Heart left ventricle (tissue), 13 donors: ENCODE results near the gene ROR1.

Experiments used
- POLR2A ChIP-seq, 2 donors: fragments of 450-650 bp; IDR thresholded peaks; one replicate each; pipeline ENCODE4 v1.6.1; 2017; ENCODE audit warnings: antibody characterized with exemption in 2 of 2, mild to moderate bottlenecking in 2 of 2, moderate library complexity in 2 of 2
- TF ChIP-seq, protein P1 (sequence below), 12 donors: fragments of 200-600 bp; sonication (generic) in 4 of 12; IDR thresholded peaks; one replicate each; pipeline versions ENCODE4 v1.5.0 to v1.8.0; 2018 to 2022; ENCODE audit warnings: antibody characterized with exemption in 12 of 12, mild to moderate bottlenecking in 5 of 12
- donor health status: ischemic (EF 13 %, LVEDD 7.1; RV severe dilation, severe dysfunction).
- donor health status: DM: no; HTN: yes; CAD: no.
- donor health status: DM: no; HTN: no; CAD: no.
- donor health status: ischemic (EF 25% LVEDD 6.9; RV normal size, moderate dysfunction).
- donor health status: ischemic (EF 25% LVEDD 5.7; RV mildly dilated, moderate dysfunction).
- donor health status: ischemic (EF 35%, LVEDD 5.7; RV mildly dilated, moderate dysfunction).
- donor health status: nonischemic (EF 11% LVEDD 7.7; RV severe dilation, severe dysfunction).
- donor health status: DM: yes; HTN: yes; CAD: no.
- donor health status: PGD.
- donor health status: ischemic (EF 29% LVEDD 5.4; RV normal size, mild dysfunction).
- donor health status: nonischemic (EF 23%, LVEDD 6.1; RV moderate dilation, normal function).

DNA sequence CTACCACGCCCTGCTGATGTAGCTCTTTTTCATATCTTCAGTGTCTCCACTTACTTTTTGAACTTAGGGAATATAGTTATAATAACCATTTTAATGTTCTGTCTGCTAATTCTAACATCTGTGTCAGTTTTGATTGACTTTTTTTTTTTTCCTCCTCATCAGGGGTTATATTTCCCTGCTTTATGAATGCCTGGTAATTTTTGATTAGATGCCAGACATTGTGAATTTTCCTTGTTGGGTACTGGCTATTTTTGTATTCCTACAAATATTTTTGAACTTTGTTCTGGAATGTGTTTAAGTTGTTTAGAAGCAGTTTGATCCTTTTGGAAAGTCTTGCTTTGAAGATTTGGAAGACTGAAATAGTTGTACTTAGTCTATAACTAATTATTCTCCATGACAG lies 82.1 kb downstream of the ROR1 start:
- TF ChIP-seq, protein P1, sequence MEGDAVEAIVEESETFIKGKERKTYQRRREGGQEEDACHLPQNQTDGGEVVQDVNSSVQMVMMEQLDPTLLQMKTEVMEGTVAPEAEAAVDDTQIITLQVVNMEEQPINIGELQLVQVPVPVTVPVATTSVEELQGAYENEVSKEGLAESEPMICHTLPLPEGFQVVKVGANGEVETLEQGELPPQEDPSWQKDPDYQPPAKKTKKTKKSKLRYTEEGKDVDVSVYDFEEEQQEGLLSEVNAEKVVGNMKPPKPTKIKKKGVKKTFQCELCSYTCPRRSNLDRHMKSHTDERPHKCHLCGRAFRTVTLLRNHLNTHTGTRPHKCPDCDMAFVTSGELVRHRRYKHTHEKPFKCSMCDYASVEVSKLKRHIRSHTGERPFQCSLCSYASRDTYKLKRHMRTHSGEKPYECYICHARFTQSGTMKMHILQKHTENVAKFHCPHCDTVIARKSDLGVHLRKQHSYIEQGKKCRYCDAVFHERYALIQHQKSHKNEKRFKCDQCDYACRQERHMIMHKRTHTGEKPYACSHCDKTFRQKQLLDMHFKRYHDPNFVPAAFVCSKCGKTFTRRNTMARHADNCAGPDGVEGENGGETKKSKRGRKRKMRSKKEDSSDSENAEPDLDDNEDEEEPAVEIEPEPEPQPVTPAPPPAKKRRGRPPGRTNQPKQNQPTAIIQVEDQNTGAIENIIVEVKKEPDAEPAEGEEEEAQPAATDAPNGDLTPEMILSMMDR (IDR thresholded peaks at IDR 0.05): no peak
- TF ChIP-seq POLR2A (IDR thresholded peaks at IDR 0.05): no peak
